CD4-positive, alpha-beta T cell treated with Interleukin-6 for 4 hours (primary cell): ENCODE data around the gene KRT77.
"Not testable (repeated sequence)": the region's sequence is repeated elsewhere in the genome, so short reads cannot be mapped to it uniquely, and the experiment has no call there.

Source experiments
- DNase-seq: peaks from one replicate; pipeline ENCODE4 v3.0.0-alpha.2; 2020; ENCODE audit warnings: mixed read lengths

KRT77 gene

GRCh38 chr12:52673713-52674432, 29.5 kb downstream of the KRT77 start:
- DNase-seq, result no peak

GRCh38 chr12:52673217-52673616, 30.1 kb downstream of the KRT77 start:
- no peak for DNase-seq

- no peak for DNase-seq
Observed at GRCh38 chr12:52672321-52672933, 30.9 kb downstream of the KRT77 start.

DNA sequence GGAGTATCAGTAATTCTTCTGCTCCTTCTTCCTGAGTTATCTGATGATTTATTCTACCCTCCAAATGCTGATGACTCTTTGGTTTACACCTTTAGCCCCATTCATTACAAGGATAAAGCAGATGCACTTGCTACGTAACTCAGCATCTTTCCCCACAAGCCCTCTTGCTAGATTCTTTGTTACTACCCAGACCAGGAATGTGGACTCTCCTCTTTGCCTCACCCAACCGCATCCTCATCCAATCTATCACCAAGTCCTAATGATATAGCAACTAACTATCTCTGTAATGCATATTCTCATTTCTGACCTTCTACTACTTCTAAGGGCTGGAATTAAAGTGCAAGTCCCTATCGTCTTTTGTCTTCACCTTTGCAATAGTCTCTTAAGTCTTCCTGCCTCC, 32.4 kb downstream of the KRT77 start:
- DNase-seq, result no peak

DNA sequence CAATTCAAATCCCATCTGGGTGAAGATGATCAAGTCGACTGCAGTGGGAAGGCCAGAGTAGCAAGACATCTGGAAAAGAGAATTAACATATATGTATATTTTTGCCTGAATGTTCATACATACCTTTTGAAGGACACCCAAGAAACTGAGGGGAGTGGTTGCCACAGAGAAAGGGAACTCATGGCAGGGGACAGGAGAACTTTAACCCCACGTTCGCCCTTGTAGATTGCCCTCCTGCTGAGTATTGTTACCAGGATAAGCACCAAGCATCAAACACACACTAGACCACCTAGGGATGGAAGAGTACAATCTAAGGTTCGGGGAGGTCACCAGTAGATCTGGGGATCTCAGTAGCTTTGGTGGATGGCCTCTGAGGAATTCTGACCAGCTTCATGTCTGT, 32.8 kb downstream of the KRT77 start:
- DNase-seq, result no peak

DNA sequence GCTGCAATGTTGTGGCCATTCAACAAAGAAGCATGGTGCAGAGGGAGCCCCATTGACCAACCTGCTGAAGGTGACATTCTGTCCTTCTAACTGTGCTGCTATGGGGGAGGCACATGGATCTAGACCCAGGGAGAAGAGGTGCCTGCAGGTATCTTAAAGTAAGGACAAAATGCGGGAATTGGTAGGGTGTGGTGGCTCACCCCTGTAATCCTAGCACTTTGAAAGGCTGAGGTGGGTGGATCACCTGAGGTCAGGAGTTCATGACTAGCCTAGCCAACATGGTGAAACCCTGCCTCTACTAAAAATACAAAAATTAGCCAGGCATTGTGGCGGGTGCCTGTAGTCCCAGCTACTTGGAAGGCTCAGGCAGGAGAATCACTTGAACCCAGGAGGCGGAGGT, 33.4 kb downstream of the KRT77 start:
- DNase-seq, result not testable (repeated sequence)

DNA sequence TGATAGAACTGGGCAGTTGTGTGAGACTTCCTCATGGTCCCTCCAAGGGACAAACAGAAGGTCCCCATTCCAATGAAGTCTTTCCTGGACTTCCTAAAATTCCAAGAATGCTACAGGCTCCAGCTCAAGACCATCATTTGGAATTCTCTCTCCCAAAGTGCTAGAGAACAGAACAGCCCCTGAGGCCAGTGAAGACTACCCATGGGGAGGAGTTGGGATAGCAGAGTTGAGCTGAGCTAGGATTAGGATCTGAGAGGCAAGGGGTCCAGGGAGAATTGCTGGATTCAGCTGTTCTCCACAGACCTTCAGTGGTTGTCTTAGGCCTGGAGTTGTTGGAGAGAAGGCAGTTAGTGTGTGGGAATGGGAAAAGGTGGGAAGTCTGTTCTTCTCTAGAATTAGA, 33.9 kb downstream of the KRT77 start:
- no peak for DNase-seq

DNA sequence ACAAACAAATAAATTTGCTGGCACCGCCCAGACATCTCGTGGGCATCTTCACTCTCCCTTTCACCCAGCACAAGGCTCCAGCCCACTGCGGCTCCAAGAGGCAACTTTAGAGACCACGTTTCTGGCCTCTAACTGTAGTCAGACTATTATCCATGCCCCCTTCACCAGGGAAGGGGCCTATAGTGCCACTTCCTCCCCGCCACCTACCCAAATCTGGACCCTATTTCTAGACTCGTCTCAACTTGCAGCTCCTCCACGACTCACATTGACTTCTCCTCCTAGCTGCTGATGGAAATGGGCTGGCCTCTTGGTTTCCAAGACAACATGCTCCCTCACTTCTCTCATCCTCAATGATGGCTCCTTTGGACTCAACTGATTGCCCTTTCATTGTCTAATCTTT, 35.4 kb downstream of the KRT77 start:
- DNase-seq, result no peak

DNA sequence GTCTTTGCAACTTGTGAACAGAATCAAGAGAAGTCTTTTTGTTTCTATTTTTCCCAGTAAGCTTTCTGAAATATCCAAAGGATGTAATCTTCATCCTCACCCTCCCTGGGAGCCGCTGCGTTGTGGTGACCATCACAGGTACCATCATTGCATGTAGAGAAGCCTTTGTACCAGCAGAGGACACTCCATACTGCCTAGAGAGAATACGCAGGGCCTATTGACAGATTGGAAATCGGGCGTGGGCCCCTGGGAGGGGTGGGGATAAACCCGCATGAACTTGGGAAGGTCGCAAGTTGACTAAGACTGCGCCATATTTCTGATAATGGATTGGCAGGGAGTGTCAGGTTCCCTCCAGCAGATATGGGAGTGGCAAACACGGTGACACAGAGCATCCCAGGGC, 35.8 kb downstream of the KRT77 start:
- DNase-seq, result no peak

- no peak for DNase-seq
Observed at GRCh38 chr12:52666471-52666870, 36.9 kb downstream of the KRT77 start.

- DNase-seq, result no peak
Observed at GRCh38 chr12:52663420-52663819, 39.9 kb downstream of the KRT77 start.

- no peak for DNase-seq
Observed at GRCh38 chr12:52662918-52663229, 40.5 kb downstream of the KRT77 start.

- no peak for DNase-seq
Observed at GRCh38 chr12:52662093-52662917, 41.0 kb downstream of the KRT77 start.

- DNase-seq, result no peak
Observed at GRCh38 chr12:52661668-52662067, 41.7 kb downstream of the KRT77 start.

DNA sequence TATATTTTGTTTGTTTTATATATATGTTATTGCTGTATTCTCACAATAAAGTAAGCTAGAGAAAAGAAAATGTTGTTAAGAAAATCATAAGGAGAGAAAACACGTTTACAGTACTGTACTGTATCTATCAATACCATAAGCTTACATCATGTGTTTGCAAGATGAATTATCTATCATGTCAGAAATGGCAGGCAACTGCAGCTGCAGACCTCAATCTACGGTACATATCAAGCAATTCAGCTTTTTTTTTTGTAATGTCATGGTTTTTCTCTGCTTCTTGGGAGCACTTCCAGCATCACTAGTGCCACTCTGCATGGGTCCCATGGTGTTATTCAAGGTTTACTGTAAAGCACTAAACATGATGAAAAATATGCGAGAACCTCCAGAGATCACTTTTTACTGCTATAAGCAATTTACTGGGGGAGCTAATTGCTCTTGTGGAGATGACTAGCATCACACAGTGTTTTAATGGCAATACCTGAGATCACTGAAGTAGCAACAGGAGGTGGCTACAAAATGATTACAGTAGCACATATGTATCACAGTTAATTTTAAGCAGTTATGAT, 42.3 kb downstream of the KRT77 start:
- DNase-seq, result no peak

DNA sequence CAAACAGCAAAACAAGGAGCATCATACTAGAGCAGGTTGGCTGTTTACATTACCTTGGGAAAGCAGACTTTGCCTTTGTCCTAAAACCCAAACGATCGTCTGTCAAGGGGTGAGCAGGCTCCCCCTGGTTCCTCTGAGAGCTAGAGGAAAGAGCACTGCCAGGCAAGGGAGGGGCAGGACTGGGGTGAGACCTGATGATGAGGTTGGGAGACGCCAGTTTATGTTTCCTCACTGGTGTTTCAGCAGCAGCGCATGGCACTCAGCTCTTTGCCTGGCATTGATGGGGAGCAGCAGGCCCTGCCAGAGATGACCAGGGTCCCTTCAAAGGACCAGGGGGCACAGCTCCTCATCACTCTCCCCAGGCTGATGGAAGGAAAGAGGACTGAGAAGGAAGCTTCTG, 43.4 kb downstream of the KRT77 start:
- DNase-seq, result no peak

DNA sequence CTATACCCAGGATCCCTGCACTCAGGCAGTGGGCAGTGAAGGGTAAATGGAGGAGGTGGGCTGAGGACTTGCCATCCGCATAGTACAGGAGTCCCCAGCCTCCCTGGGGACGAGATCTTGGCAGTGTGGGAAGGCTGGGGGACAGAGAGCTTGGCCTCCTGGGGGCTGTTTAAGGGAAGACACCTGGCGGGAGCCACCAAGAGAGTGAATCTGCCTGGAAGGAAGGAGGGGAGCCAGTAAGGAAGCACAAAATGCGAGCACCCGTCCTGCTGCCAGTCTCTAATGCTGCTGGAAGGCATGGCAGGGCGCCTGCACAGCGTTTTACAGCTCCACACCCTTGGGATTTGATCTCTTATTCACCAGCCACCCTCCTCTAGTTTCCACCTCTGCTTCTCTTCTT, 43.9 kb downstream of the KRT77 start:
- DNase-seq, result no peak

- DNase-seq, result no peak
Observed at GRCh38 chr12:52658196-52658595, 45.1 kb downstream of the KRT77 start.

- DNase-seq, result no peak
Observed at GRCh38 chr12:52657250-52657902, 45.9 kb downstream of the KRT77 start.

DNA sequence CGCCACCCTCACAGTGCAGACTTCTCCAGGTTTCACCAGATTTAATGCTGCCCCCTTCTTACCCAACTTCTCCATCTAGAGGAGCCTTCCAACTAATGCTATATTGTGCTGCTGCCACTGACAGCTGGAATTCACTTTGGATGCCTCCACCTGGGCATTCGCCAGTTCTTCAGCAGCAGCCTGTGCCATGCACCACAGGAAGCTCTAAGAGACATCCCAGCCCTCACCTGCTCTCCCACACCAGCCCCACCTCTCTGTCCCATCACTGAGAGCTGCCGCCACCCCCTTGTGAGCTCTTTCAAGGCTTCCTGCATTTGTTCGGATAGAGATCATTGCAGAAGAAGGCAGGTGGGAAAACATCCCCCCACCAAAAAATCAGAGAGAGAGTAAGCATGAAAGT, 46.7 kb downstream of the KRT77 start:
- DNase-seq, result no peak

- DNase-seq, result no peak
Observed at GRCh38 chr12:52655720-52656124, 47.6 kb downstream of the KRT77 start.

GRCh38 chr12:52655251-52655650, 48.1 kb downstream of the KRT77 start:
- no peak for DNase-seq

DNA sequence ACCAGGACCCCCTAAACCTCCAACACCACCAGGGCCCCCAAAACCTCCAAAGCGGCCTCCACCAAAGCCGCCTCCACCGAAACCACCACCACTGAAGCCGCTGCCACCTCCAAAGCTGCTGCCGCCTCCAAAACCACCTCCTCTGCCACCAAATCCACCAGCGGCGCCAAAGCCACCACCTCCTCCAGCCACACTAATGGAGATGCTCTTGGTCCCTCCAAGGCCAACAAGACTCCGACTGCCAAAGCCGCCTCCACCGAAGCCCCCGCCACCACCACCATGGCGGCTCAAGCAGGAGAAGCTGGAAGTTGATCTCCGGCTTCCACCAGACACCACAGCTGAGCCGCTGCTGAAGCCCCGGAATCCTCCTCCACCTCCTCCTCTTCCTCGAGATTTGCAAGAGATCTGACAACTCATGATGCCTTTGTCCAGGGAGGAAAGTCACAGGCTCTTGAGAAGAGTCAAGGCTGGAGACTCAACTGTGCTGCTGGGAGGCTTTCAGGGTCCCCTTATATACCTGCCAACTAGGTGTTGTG, 51.5 kb downstream of the KRT77 start, which contains the start of gene KRT2:
KRT2 (minus strand) TSS at position 486 of the 536 bp plus-strand sequence; CDS start at position 417, 69 bp downstream.
- no peak for DNase-seq
